H1 (cell line): ENCODE results near the gene KCNQ1. TPM values are rescaled to one million over a fixed set of nuclear protein-coding genes. Genes with fewer than 3 reads are reported as not detected.

Experiments used
- CTCF ChIA-PET: fragments of 300-600 bp; sonication (Branson Sonifier 250); formaldehyde crosslinking; loops from one replicate; lab custom pipeline; 2021; ENCODE audit not compliant: partially characterized antibody; lab: Charles Lee
- POLR2A ChIA-PET: fragments of 300-600 bp; sonication (Branson Sonifier 250); formaldehyde crosslinking; loops from one replicate; lab custom pipeline; 2021; ENCODE audit warnings: inconsistent platforms; ENCODE audit not compliant: partially characterized antibody; lab: Charles Lee
- DNase-seq, 2 experiments: peaks; one replicate each; pipeline versions ENCODE4 v3.0.0 to v3.0.0-alpha.2; 2010 to 2022; ENCODE audit warnings: low spot score in 2 of 2, low read depth in 1 of 2, mixed read lengths in 1 of 2
- FAIRE-seq: peaks from 2 replicates; lab custom pipeline; 2011; peaks lifted over from hg19 to GRCh38; lab: Jason Lieb, UNC
- H2AFZ ChIP-seq: 2 replicates; pipeline ENCODE4 v1.8.1; 2012; ENCODE audit warnings: low read length, inconsistent platforms
- H2AK5ac ChIP-seq: 2 replicates; pipeline ENCODE4 v1.6.1; 2013; ENCODE audit warnings: low read depth, low read length
- H2BK120ac ChIP-seq: replicated peaks from 2 replicates; pipeline ENCODE3; 2013; ENCODE audit warnings: low read depth, low read length, inconsistent platforms
- H2BK12ac ChIP-seq: 2 replicates; pipeline ENCODE4 v1.6.1; 2013; ENCODE audit warnings: low read depth, low read length
- H2BK15ac ChIP-seq: 2 replicates; pipeline ENCODE4 v1.6.1; 2013; ENCODE audit warnings: low read length
- H2BK20ac ChIP-seq: 2 replicates; pipeline ENCODE4 v1.6.1; 2013; ENCODE audit warnings: low read length
- H2BK5ac ChIP-seq: 2 replicates; pipeline ENCODE4 v1.6.1; 2013; ENCODE audit warnings: low read depth, low read length
- H3K14ac ChIP-seq: 2 replicates; pipeline ENCODE4 v1.6.1; 2013; ENCODE audit warnings: inconsistent platforms; ENCODE audit not compliant: insufficient read length
- H3K18ac ChIP-seq: 2 replicates; pipeline ENCODE4 v1.6.1; 2013; ENCODE audit warnings: low read length; ENCODE audit errors: extremely low read depth
- H3K23ac ChIP-seq: 2 replicates; pipeline ENCODE4 v1.6.1; 2013; ENCODE audit warnings: inconsistent platforms; ENCODE audit not compliant: insufficient read length
- H3K23me2 ChIP-seq: 2 replicates; pipeline ENCODE4 v1.6.1; 2013; ENCODE audit warnings: low read depth, low read length
- H3K27ac ChIP-seq: 2 replicates; pipeline ENCODE4 v1.6.1; 2011; ENCODE audit warnings: low read depth, low read length, inconsistent platforms
- H3K27me3 ChIP-seq, 4 experiments: replicated peaks in 1 of 4; 1 replicate in 1 of 4; 2 replicates in 3 of 4; pipeline versions ENCODE4 v1.6.1 to v1.8.1; 2011 to 2013; ENCODE audit warnings: low read length in 3 of 4, mild to moderate bottlenecking in 3 of 4, inconsistent platforms in 2 of 4, mixed read lengths in 2 of 4, moderate library complexity in 1 of 4; ENCODE audit not compliant: control insufficient read depth in 3 of 4, insufficient read depth in 3 of 4; ENCODE audit errors: extremely low read depth in 1 of 4
- H3K36me3 ChIP-seq, 4 experiments: 2 replicates each; pipeline versions ENCODE4 v1.6.1 to v1.8.1; 2011 to 2013; ENCODE audit warnings: mild to moderate bottlenecking in 4 of 4, low read length in 3 of 4, moderate library complexity in 2 of 4, control low read depth in 1 of 4, inconsistent platforms in 1 of 4; ENCODE audit not compliant: insufficient read depth in 4 of 4, control insufficient read depth in 2 of 4
- H3K4ac ChIP-seq: replicated peaks from 2 replicates; pipeline ENCODE3; 2013; ENCODE audit warnings: low read length, low read depth, mixed read lengths, inconsistent platforms; ENCODE audit not compliant: insufficient read length
- H3K4me1 ChIP-seq, 4 experiments: replicated peaks in 1 of 4; 1 replicate in 1 of 4; 2 replicates in 3 of 4; pipeline versions ENCODE4 v1.6.1 to v1.8.1; 2011 to 2013; ENCODE audit warnings: low read length in 3 of 4, inconsistent platforms in 2 of 4, mixed read lengths in 1 of 4; ENCODE audit not compliant: insufficient read depth in 4 of 4, control insufficient read depth in 3 of 4
- H3K4me2 ChIP-seq, 2 experiments: 2 replicates each; pipeline versions ENCODE4 v1.6.1 to v1.8.1; 2011 to 2013; ENCODE audit warnings: low read depth in 2 of 2, low read length in 2 of 2, control low read depth in 1 of 2, inconsistent platforms in 1 of 2, mild to moderate bottlenecking in 1 of 2; ENCODE audit not compliant: insufficient read depth in 1 of 2
- H3K4me3 ChIP-seq, 4 experiments: fragments of 200-600, 300-600 bp in 1 of 4; sonication (generic), shearing (Covaris generic), sonication (Bioruptor Twin) in 1 of 4; 2 replicates each; pipeline versions ENCODE4 v1.5.1 to v1.8.1; 2011 to 2016; ENCODE audit warnings: low read length in 4 of 4, low read depth in 3 of 4, control low read depth in 2 of 4, inconsistent platforms in 2 of 4, mild to moderate bottlenecking in 2 of 4, mixed read lengths in 1 of 4, moderate library complexity in 1 of 4; ENCODE audit not compliant: insufficient read depth in 2 of 4; ENCODE audit errors: extremely low read depth in 1 of 4
- H3K56ac ChIP-seq: replicated peaks from 2 replicates; pipeline ENCODE3; 2013; ENCODE audit warnings: low read depth, mild to moderate bottlenecking, mixed read lengths, low read length, inconsistent platforms; ENCODE audit not compliant: insufficient read length
- H3K79me1 ChIP-seq: 2 replicates; pipeline ENCODE4 v1.6.1; 2013; ENCODE audit warnings: low read depth, low read length, control low read depth
- H3K79me2 ChIP-seq, 2 experiments: 2 replicates each; pipeline versions ENCODE4 v1.6.1 to v1.8.1; 2012 to 2013; ENCODE audit warnings: low read length in 2 of 2, mild to moderate bottlenecking in 2 of 2, inconsistent platforms in 1 of 2; ENCODE audit not compliant: insufficient read depth in 2 of 2, control insufficient read depth in 1 of 2
- H3K9ac ChIP-seq, 4 experiments: replicated peaks in 1 of 4; 1 replicate in 1 of 4; 2 replicates in 3 of 4; pipeline versions ENCODE4 v1.6.1 to v1.8.1; 2011 to 2013; ENCODE audit warnings: low read depth in 3 of 4, low read length in 3 of 4, control low read depth in 2 of 4, mild to moderate bottlenecking in 2 of 4, moderate library complexity in 2 of 4, inconsistent platforms in 1 of 4; ENCODE audit errors: extremely low read depth in 1 of 4
- H3K9me3 ChIP-seq, 2 experiments: 2 replicates each; pipeline versions ENCODE4 v1.6.1 to v1.8.1; 2012 to 2013; ENCODE audit warnings: mild to moderate bottlenecking in 2 of 2, moderate library complexity in 2 of 2, control low read depth in 1 of 2, inconsistent platforms in 1 of 2, low read depth in 1 of 2, low read length in 1 of 2, mixed read lengths in 1 of 2; ENCODE audit not compliant: insufficient read depth in 2 of 2
- H4K20me1 ChIP-seq, 2 experiments: replicated peaks in 1 of 2; 2 replicates each; pipeline versions ENCODE3 to v1.8.1; 2011 to 2013; ENCODE audit warnings: inconsistent platforms in 2 of 2, low read length in 2 of 2, mild to moderate bottlenecking in 1 of 2; ENCODE audit not compliant: insufficient read depth in 2 of 2, control insufficient read depth in 1 of 2
- H4K5ac ChIP-seq: 2 replicates; pipeline ENCODE4 v1.6.1; 2013; ENCODE audit warnings: low read length, low read depth, mixed read lengths, inconsistent platforms; ENCODE audit not compliant: insufficient read length
- H4K8ac ChIP-seq: 2 replicates; pipeline ENCODE4 v1.8.0; 2013; ENCODE audit warnings: mild to moderate bottlenecking, moderate library complexity, low read length, inconsistent platforms; ENCODE audit not compliant: insufficient read depth; ENCODE audit errors: extremely low read depth
- H4K91ac ChIP-seq: replicated peaks from 2 replicates; pipeline ENCODE3; 2013; ENCODE audit warnings: low read length, mixed read lengths, inconsistent platforms; ENCODE audit not compliant: insufficient read length
- ASH2L ChIP-seq: fragments of 200-600, 300-600 bp; sonication (generic); IDR thresholded peaks from one replicate; pipeline ENCODE4 v1.7.1; 2017; ENCODE audit warnings: low read length
- CHD1 ChIP-seq: IDR thresholded peaks from 2 replicates; pipeline ENCODE4 v1.6.1; 2012; ENCODE audit warnings: low read depth, low read length, improper control_type of control experiment
- EGR1 ChIP-seq: IDR thresholded peaks from 2 replicates; pipeline ENCODE4 v1.6.1; 2011; ENCODE audit warnings: low read depth, low read length, borderline replicate concordance
- NRF1 ChIP-seq: IDR thresholded peaks from 2 replicates; pipeline ENCODE4 v1.6.1; 2011; ENCODE audit warnings: mild to moderate bottlenecking, low read depth, low read length, improper control_type of control experiment
- POLR2AphosphoS5 ChIP-seq: IDR thresholded peaks from 2 replicates; pipeline ENCODE4 v1.6.1; 2011; ENCODE audit warnings: low read depth, low read length
- SIN3A ChIP-seq, 2 experiments: IDR thresholded peaks in 1 of 2; conservative IDR thresholded peaks in 1 of 2; 2 replicates each; pipeline ENCODE4 v1.6.1; 2011 to 2012; ENCODE audit warnings: low read length in 2 of 2, improper control_type of control experiment in 1 of 2, low read depth in 1 of 2, mild to moderate bottlenecking in 1 of 2
- TAF7 ChIP-seq: optimal IDR thresholded peaks from 2 replicates; pipeline ENCODE3; 2011; ENCODE audit warnings: low read depth, mild to moderate bottlenecking, inconsistent platforms, low read length, moderate library complexity, borderline replicate concordance
- WGBS, 2 experiments: shearing (Covaris generic) in 1 of 2; methylation state at CpG; one replicate each; pipeline versions ENCODE4 v1.1.6 to v1.1.7; 2013 to 2015; ENCODE audit warnings: low lambda C conversion rate in 2 of 2, mixed read lengths in 2 of 2, inconsistent platforms in 1 of 2, low coverage in 1 of 2, missing lambda C conversion rate in 1 of 2; ENCODE audit not compliant: insufficient replicate concordance in 2 of 2, insufficient coverage in 1 of 2, insufficient read length in 1 of 2; ENCODE audit errors: extremely low coverage in 1 of 2, missing lambda C conversion rate in 1 of 2; 5-methylcytosine and 5-hydroxymethylcytosine counted together
- polyA plus RNA-seq, 7 experiments: library from polyadenylated mRNA; depleted of rRNA in 3 of 7; stranded (reverse) in 5 of 7; unstranded in 2 of 7; fragments of >200 nt in 5 of 7; fragments of 200-250 nt in 2 of 7; gene quantifications; 1 replicate in 5 of 7; 2 replicates in 1 of 7; 4 replicates in 1 of 7; pipeline versions ENCODE4 v1.2.1 to v1.2.3, GENCODE V29; 2011 to 2013; ENCODE audit warnings: missing spikeins in 2 of 7, mixed read lengths in 2 of 7
- total RNA-seq: library from RNA; stranded (reverse); fragmentation: NEBNext Ultra II Directional; extraction: Animal tissue kit (Norgen Biotek cat#: 25700); gene quantifications from 2 replicates; pipeline ENCODE4 v1.2.1, GENCODE V29; 2021

KCNQ1 gene
- total and polyA plus RNA-seq, 2 of the 8 experiments (the other 6 are each of a cell fraction or from before 2014, with no cell fraction given), result 1.9 to 2.0 TPM

DNA sequence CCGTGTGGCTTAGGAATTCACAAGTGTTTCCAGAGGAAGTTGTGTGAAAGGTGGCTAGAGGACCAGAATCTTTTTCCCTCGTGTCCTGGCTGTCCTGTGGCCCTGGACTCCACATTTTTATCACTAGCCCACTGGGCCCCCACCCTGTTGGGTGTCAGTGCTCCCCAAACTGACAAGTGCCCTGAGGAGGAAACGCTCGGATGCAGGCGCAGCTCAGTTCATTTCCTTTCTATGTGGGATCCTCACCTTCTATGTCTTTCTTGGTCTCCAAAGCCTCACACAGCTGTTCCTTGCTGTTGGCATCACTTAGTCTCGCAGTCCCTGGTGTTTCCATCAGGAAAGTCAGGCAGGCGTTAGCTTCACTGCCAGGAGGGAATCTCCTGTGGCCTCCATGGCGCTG lies 323.0 kb downstream of the KCNQ1 start:
- H3K4me3 ChIP-seq, result no peak overlapping the region
- no peak overlapping the region for H4K91ac ChIP-seq
- no peak overlapping the region for H3K4ac ChIP-seq
- no peak overlapping the region for H2BK5ac ChIP-seq
- no peak overlapping the region for H2AFZ ChIP-seq
- no peak overlapping the region for H3K4me2 ChIP-seq
- WGBS, 2 experiments, result 90% methylated on average over 8 of the region's 8 CpGs; no CpG with 5 or more reads in 1 of the 2 experiments
- H2BK120ac ChIP-seq, result no peak overlapping the region
- no peak overlapping the region for H3K27ac ChIP-seq
- no peak overlapping the region for H2BK15ac ChIP-seq
- H3K23ac ChIP-seq, result no peak overlapping the region
- H3K14ac ChIP-seq, result no peak overlapping the region
- no peaks in the 10 kb centered on the region for H3K36me3 ChIP-seq
- no peak overlapping the region for H4K5ac ChIP-seq
- H3K79me1 ChIP-seq, result no peaks in the 10 kb centered on the region
- no peak for DNase-seq
- no peaks in the 10 kb centered on the region for H3K23me2 ChIP-seq
- no peak overlapping the region for H2BK20ac ChIP-seq
- H2BK12ac ChIP-seq, result no peak overlapping the region
- no peak overlapping the region for H3K56ac ChIP-seq
- no peak for FAIRE-seq
- no peak overlapping the region for H4K8ac ChIP-seq
- H3K79me2 ChIP-seq, result no peaks in the 10 kb centered on the region
- H3K27me3 ChIP-seq, result peaks cover 8 to 43% (median 25%) of the 10 kb centered on the region in 4 experiments
- CTCF ChIA-PET, result interaction anchor here (1.1 kb wide), 1 partner anchor 237 kb away, joined by 4 read pairs; no protein-coding TSS in a partner anchor
- no peaks in the 10 kb centered on the region for H3K9me3 ChIP-seq
- TF ChIP-seq CHD1, result no peak
- no peak for TF ChIP-seq SIN3A (conservative IDR thresholded peaks at IDR 0.05 in 1 of 2, IDR thresholded peaks at IDR 0.05 in 1 of 2; ENCODE audit: low read depth in 1 of 2, low read length in 2 of 2)
- no peak for TF ChIP-seq TAF7
- TF ChIP-seq EGR1, result no peak
- no peak for TF ChIP-seq ASH2L
- TF ChIP-seq POLR2AphosphoS5, result no peak
- TF ChIP-seq NRF1, result no peak
- no peak overlapping the region for H3K18ac ChIP-seq
- POLR2A ChIA-PET, result interaction anchor here (1.4 kb wide), 1 partner anchor 120 kb away, joined by 3 read pairs; no protein-coding TSS in a partner anchor
- no peaks in the 10 kb centered on the region for H4K20me1 ChIP-seq
- no peak overlapping the region for H2AK5ac ChIP-seq
- no peak overlapping the region for H3K9ac ChIP-seq
- peaks cover 0 to 4% (median 2%) of the 10 kb centered on the region in 4 experiments; a peak in 2 of 7 replicates for H3K4me1 ChIP-seq
